IPS-11a (cell line): ENCODE results near the gene HUS1B.

Experiments
- H3K4me3 ChIP-seq: one replicate; pipeline ENCODE4 v1.5.1; 2013; ENCODE audit warnings: low read depth, low read length, control low read depth

The HUS1B gene

DNA sequence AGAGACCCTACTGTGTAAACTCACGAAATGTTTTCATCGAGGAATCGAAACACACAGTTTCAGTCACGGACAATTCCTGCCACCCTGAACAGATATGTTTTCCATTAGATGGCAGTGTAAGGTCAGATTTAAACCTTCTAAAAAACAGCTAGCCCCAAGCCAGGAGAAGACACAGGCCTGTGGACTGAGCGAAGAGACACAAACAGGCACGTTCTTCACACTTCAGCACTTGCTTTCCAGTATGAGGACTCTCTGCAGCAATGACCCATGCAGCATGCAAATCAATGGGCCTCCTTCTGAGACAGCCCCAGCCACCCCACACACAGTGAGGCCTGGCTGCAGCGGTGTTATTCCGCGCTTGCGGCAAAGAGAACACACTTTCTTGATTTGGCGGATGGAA is 31.9 kb downstream of the HUS1B start:
- no peak overlapping the region for H3K4me3 ChIP-seq

DNA sequence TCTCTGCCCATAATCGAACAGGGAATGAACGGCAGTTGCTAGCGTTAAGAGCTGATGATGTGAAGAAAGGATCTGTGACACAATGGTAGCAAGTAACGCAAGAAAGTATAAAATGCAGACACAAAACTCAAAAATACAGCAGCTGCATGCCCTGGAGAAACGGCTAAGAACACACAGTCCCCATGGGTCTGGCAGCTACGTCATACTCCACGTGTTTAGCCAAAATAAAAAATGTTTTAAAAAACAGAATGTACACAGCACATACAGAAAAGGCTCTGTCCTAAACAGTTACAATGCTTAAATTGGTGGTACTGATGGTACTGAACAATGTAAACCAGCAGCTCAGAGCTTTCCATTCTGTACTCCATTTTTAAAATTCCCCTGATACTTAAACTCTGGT is 34.4 kb downstream of the HUS1B start:
- no peak overlapping the region for H3K4me3 ChIP-seq

DNA sequence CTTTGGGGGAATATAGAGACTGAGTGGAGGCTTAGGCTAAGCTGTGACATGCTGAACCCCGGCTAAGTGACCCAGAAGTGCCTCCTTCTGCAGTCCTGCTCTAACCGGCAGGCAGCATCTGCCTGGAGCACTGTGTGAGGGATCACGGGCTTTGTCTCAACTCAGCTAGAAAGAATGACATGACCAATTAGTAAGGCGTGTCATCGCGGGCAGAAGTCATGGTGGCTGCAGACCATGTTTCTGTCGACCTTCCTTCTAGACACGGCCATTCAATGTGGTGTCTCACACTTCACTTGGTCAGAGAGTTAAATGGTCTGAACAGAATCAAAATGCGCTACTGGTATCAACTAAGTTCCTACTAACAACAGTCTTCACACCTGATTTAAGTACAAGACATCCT is 35.0 kb downstream of the HUS1B start:
- H3K4me3 ChIP-seq = no peak overlapping the region

DNA sequence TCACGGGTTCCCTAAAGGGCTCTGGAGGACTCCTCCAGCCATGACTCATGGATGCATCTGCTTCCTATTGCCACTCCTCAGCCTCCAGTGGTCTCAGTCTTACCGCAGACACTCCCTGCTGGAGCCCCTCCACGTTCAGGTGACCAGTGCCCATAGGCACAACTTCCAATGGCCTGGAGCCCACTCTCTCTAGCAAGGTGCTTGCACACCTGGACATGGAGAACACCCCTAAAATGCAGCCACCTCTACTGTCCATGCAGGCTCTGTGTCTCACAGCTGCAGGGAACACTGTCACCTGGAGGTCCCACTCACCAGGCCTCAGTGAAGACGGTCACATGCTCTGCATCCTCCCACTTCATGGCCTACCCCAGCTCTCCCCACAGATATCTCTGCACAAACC is 36.0 kb downstream of the HUS1B start:
- no peak overlapping the region for H3K4me3 ChIP-seq

DNA sequence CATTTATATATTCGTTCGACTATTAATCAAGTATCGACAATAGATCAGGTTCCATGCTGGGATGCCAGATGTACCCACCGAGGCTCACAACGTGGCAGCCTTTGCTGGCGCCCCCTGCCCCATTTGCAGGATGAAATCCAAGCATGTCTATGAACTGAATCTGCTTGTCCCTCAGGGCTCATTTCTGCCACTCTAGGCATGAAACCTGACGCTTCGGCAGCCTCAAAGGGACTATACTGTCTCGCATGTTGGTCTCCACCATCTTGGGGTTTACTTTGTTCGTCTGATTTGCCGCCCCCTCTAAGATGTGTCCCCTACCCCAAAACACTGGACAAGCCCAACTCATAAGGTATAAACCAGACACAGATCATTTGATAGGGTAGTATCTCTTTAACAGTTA is 36.7 kb downstream of the HUS1B start:
- no peak overlapping the region for H3K4me3 ChIP-seq

DNA sequence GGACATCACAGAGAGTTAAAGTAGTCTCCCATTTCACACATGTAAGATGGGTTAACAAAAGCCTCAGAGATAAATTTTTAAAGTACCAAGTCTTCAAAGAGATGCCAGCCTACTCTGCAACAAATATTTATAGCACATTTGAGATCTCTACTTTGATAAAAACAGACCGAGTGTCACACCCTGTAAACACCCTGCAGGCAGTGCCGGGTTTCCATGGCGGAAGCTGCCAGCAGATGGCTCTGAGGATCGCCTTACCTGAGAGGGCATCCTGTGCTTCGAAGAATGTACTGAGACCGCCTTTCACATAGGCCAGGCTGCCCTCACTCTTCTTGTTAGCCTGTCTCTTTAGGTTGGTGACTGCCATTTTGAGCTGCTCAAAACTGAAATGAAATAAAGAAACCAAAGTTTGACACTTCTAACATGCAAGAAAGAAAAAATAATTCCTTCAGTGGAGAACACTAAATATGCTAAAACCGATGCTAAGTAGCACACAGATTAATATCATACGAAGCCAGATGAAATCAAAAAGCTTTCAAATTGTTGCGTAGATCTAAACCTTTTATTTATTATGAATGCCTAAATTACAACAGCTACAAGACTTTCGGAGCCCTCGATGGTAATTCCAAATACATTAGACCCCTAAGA is 39.3 kb downstream of the HUS1B start:
- H3K4me3 ChIP-seq = no peak overlapping the region

DNA sequence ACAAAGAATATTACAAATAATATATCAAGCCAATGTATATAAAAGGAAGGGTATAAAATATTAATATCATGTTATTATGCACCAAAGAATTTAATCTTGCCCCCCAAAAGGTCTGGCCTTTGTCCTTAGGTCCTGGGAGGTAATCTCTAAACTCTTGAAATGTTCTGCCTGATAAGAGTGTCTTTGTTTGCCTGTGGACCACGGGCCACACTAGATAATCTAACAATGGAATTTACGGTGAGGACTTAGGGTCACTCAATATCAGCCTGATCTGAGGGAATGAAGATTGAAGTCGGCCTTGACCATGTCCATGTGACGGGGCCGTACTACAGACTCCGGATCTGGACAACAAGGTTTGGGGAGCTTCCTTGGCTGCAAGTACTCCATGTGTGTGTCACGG is 42.9 kb downstream of the HUS1B start:
- no peak overlapping the region for H3K4me3 ChIP-seq

DNA sequence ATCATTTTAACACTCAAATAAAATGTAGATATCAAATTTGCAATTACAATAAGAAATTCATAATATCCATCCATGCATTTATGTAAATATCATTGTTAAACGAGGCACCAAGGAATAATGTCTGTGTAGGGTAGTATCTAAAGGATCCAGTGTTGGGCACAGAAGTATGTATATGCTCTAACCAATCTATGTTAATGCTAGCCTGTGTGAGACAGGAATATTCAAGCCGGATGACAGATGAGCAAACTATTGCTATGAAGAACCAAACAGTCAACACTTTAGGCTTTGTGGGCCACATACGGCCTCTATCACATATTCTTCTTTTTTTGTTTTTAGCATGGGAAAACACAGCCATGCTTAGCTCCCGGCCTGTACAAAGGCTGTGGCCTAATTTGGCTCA is 45.0 kb downstream of the HUS1B start:
- H3K4me3 ChIP-seq = no peak overlapping the region

DNA sequence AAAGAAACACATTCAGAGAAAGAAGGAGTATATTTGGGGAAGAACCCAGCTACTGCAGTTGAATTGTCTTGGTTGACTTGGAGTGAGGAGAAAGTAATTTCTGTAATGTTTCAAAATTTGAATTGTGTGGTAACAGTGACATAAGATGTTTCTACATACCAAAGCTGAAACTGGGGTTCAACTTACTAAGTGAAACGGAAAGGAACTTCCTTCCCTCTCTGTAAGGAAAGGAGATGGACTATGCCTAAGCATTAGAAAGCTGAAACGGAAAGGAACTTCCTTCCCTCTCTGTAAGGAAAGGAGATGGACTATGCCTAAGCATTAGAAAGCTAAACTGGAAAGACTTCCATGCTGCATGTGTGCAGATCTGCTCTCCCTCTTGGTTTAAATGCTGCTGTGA is 46.0 kb downstream of the HUS1B start:
- no peak overlapping the region for H3K4me3 ChIP-seq

DNA sequence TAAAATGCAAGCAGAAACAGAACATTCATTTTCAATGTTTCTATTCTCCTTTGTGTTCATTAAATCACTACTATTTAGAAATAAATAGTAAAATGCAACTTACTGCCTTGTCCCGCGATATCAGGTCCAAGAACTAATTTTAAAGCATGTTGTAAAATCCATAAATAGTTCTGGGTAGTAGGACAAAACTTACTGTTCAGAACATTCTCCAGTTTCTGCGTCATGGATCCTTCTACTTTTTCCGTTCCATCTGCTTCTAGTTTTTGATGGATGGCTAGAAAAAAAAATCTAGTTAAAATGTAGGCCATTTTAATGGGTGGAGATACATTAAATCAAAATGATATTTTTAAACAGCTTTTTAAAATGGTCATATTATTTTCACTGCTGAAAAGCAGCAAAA is 47.0 kb downstream of the HUS1B start:
- H3K4me3 ChIP-seq = no peak overlapping the region

DNA sequence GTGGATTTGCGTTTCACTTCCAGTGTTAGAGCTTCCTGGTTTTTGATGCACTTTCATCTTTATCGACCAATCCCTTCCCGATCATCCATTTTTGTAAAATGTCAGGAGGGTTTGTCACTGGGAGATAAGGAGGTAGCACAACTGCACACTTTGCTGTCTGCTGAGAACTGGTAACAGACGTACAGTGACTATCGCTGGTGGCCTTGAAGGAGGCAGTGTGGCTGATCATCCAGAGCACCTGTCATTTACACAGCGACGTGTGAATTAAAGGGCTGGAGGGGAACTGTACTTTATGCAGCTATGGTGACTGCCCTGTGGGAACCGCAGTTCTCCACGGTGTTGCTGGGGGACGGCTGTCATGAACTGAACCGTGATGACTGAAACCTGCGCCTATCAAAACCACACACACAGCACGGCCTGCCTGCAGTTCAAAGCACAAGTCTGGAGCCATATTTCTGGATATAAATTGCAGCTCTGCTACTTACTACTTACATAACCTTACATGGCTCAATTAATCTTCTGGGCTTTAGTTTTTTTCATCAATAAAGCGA is 50.0 kb downstream of the HUS1B start:
- H3K4me3 ChIP-seq = no peak overlapping the region
